GM12892 (cell line): ENCODE data around the gene TNS3.

Source experiments
- POLR2A ChIP-seq: IDR thresholded peaks from 2 replicates; pipeline ENCODE4 v1.6.1; 2011; ENCODE audit warnings: low read depth, low read length, control low read depth
- POLR2AphosphoS5 ChIP-seq: IDR thresholded peaks from 2 replicates; pipeline ENCODE4 v1.6.1; 2011; ENCODE audit warnings: low read depth, low read length, control low read depth
- TAF1 ChIP-seq: IDR thresholded peaks from 2 replicates; pipeline ENCODE4 v1.6.1; 2011; ENCODE audit warnings: low read depth, mild to moderate bottlenecking, control low read depth, low read length, borderline replicate concordance

DNA sequence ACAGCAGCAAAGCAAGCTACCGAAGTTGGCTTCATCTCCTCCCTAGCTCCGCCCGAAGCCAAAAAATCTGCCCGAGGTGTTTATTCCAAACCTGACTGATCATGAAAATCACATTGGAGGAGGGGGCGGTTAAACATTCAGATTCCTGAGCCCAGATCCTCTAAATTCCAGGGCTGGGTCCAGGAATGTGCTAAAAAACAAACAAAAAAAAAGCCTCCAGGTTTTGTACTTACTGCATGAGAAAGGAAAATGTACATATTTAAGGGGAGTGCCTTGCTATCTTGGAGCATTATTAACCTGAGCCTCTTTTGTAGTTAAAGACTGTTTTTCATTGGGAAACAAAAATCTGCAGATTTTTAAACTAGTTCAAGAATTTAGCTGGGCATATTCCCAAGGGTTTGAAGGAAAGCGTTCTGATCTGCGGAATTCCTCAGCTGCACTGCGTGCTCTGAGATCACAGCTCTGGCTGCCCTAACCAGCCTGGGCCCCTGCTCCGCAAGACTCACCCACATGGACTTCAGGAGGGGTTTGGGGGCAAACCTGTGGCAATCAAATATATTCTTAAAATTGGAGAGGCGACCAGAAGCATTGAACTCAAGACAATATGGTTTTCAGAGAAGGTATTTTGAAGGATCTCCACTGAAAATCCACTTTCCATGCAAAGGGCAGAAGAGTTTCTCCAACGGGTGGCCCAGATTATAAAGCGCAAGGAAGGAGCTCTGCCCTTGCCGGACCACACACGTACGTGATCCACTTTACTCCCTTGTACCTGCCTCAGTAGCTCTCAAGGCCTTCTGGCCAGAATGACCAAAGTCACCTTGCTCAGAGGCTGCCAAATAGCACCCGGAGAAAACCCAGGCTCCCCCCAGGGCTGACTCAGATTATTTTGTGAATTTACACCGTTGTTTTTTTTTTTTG, 10.0 kb upstream of the TNS3 start:
- TF ChIP-seq POLR2AphosphoS5 (no peak), POLR2A (no peak), TAF1 (no peak)
